Activated CD8-positive, alpha-beta memory T cell treated with anti-CD3 and anti-CD28 coated beads for 36 hours (primary cell): ENCODE data around the gene SETDB1. TPM values are rescaled to one million over a fixed set of nuclear protein-coding genes. Genes with fewer than 3 reads are reported as not detected.

Source experiments
- CTCF ChIA-PET: fragments of 350-600 bp; sonication (Branson Sonifier 250); formaldehyde crosslinking; loops from one replicate; lab custom pipeline; 2021; ENCODE audit warnings: antibody characterized with exemption; lab: Charles Lee
- POLR2A ChIA-PET: fragments of 350-600 bp; sonication (Branson Sonifier 250); formaldehyde crosslinking; loops from one replicate; lab custom pipeline; 2021; ENCODE audit warnings: antibody characterized with exemption; lab: Charles Lee
- total RNA-seq, 2 experiments: library from RNA; stranded (reverse); gene quantifications; one replicate each; pipeline ENCODE4 v1.2.3, GENCODE V29; 2021

Gene SETDB1
- total RNA-seq, 2 experiments from 2014 or later: 44.0 to 44.2 TPM

DNA sequence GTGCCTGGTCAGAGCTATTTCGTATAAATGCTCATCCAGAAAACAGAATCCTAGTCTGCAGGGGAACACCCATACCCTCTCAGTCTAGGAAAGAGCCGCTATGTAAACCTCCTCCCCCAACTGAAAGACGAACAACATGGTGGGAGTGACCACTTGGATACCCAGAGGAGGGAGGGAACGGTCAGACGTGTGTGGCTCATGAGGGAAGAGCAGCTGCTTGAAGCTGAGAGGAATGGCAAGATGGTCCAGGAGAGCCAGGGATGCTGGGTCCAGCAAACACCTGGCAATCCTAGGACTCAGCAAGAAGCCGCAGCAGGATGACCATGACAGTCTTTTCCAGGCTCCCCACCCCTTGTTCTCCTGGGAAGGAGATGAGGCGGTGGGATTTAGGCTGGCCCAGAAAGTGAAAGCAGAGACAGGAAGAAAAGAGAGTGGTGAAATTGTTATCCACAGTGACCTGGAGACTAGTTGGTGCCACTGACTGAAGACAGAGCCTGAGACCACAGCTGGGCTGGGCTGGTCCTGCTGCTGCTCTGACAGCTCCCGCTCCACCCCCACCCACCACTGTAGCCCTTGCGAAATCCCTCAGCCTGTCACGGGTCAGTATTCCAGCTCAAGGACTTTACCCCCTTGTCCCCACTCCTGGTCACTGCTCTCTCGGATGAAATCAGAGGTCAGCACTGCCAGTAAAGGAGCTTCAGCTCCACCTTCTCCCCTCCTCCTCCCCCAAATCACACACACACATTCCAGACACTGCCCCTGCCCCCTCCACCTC is 44.8 kb downstream of the SETDB1 start:
- CTCF ChIA-PET: no interaction called here
- POLR2A ChIA-PET: interaction anchor here (0.6 to 1.6 kb wide), 2 partner anchors 14 to 732 kb away, joined by 4 to 5 read pairs; no protein-coding TSS in a partner anchor

- ChIA-PET CTCF (no interaction called here), POLR2A (interaction anchor here (1.6 kb wide), 1 partner anchor 15 kb away, joined by 5 read pairs; no protein-coding TSS in a partner anchor)
These were observed 45.6 kb downstream of the SETDB1 start for GRCh38 chr1:150971583-150972416.

DNA sequence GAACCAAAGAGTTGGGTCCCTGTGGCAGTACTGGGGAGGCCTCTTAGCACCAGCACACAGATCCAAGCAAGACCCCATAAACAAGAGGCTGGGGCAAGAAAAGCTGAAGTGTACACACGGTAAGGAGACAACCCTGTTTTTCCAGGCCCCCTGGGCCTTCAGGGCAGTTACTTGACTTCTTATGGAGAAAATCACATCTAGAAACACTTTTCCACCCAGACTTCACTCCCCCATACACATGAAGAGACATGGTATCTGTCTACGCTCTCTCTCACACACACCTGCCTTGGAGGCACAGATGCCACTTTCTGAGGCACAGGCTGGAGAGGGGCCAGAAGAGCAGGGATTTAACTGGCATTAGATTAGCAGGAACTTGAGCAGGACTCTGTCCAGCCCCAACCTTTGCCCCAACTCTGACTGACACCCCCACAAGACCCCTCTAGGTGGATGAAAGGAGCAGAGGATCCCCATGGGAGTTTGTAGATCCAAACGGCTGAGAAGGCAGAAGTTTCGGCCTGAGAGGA is 46.3 kb downstream of the SETDB1 start:
- CTCF ChIA-PET: no interaction called here
- POLR2A ChIA-PET: no interaction called here

- CTCF ChIA-PET: interaction anchor here (0.5 to 1.2 kb wide), 5 partner anchors 9 to 68 kb away, joined by 3 to 6 read pairs (median 4); partner anchors contain the start of gene ANXA9
- POLR2A ChIA-PET: interaction anchor here (0.7 to 1.5 kb wide), 5 partner anchors 30 to 411 kb away, joined by 3 to 7 read pairs (median 3); partner anchors contain the start of genes ENSA and MINDY1
These were observed 47.2 kb downstream of the SETDB1 start for GRCh38 chr1:150973258-150973835.

GRCh38 chr1:150973836-150974579 is 47.8 kb downstream of the SETDB1 start:
- ChIA-PET POLR2A (interaction anchor here (0.6 to 1.5 kb wide), 6 partner anchors 31 to 411 kb away, joined by 3 to 7 read pairs (median 3); partner anchors contain the start of genes ENSA and MINDY1), CTCF (interaction anchor here (0.5 to 1.2 kb wide), 6 partner anchors 8 to 69 kb away, joined by 3 to 6 read pairs (median 4); partner anchors contain the start of gene ANXA9)

DNA sequence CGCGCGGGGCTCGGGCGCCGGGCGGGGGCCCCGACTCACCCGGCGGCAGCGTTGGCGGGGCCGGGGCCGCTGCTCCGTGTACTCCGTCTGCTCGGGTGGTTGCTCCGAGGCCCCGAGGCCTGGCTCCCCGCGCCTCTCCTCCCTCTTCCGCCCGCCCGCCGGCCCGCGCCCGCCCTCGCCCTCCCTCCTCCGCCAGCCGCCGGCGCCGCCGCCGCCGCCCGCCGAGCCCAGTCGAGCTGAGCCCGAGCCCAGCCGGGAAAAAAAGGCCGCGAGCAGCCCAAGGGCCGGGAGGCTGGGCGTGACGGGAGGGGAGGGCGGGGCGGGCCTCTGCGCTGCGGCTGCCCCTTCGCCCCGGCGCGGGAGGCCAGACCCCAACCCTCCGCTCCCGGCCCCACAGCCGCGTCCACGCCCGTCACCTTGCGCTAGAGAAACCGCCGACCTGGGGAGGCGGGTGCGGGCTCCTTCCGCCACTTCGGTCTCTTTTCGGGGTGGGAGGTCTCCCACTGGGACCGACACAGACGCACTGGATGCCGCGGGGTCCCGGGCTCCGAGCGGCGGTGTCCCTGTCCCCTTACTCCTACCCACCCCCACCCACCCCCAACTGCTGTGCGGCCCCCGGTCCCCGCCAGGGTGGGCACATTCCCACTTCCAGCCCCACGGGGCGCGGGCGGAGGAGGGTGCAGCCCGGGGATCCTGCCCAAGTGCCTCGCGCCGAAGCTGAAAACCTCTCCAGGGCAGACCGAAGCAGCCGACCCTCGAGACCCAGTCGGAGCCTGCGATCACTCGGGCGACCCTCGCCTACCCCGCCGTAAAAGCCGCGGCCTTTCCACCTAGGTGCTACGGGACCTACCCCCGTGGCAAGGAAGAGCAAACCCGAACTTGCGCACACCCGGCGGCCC is 48.7 kb downstream of the SETDB1 start, which contains the start of gene CERS2:
Gene CERS2, minus strand, starts transcription at position 256 of the 899 bp plus-strand sequence. CDS start 5,745 bp downstream, outside the sequence.
- ChIA-PET CTCF (interaction anchor here (0.6 to 1.2 kb wide), 3 partner anchors 7 to 95 kb away, joined by 3 to 4 read pairs (median 4); partner anchors contain the start of gene ANXA9), POLR2A (interaction anchor here (0.6 to 1.5 kb wide), 2 partner anchors 51 to 142 kb away, joined by 3 read pairs; no protein-coding TSS in a partner anchor)

DNA sequence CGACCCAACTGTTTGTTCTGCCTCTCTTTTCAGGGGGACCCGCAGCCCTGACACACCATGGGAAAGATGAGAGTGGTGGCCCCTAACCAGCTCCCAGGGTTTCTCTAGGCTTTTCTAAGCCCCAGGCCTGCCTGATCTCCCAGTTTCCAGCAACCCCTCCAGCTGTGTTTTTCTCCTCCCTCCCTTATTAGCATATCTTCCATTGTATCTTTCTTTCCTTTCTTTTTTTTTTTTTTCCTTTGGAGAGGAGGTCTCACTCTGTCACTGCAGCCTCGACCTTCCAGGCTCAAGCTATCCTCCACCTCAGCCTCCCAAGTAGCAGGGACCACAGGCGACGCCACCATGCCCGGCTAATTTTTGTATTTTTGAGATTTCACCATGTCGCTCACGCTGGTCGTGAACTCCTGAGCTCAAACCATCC is 50.2 kb downstream of the SETDB1 start:
- ChIA-PET CTCF (interaction anchor here (0.7 to 1.2 kb wide), 6 partner anchors 9 to 410 kb away, joined by 3 to 4 read pairs (median 3); partner anchors contain the start of gene MINDY1), POLR2A (no interaction called here)

GRCh38 chr1:150976879-150977694 is 50.9 kb downstream of the SETDB1 start:
- ChIA-PET CTCF (interaction anchor here (0.6 to 1.2 kb wide), 4 partner anchors 19 to 790 kb away, joined by 3 read pairs; partner anchors contain the start of gene MINDY1), POLR2A (no interaction called here)

DNA sequence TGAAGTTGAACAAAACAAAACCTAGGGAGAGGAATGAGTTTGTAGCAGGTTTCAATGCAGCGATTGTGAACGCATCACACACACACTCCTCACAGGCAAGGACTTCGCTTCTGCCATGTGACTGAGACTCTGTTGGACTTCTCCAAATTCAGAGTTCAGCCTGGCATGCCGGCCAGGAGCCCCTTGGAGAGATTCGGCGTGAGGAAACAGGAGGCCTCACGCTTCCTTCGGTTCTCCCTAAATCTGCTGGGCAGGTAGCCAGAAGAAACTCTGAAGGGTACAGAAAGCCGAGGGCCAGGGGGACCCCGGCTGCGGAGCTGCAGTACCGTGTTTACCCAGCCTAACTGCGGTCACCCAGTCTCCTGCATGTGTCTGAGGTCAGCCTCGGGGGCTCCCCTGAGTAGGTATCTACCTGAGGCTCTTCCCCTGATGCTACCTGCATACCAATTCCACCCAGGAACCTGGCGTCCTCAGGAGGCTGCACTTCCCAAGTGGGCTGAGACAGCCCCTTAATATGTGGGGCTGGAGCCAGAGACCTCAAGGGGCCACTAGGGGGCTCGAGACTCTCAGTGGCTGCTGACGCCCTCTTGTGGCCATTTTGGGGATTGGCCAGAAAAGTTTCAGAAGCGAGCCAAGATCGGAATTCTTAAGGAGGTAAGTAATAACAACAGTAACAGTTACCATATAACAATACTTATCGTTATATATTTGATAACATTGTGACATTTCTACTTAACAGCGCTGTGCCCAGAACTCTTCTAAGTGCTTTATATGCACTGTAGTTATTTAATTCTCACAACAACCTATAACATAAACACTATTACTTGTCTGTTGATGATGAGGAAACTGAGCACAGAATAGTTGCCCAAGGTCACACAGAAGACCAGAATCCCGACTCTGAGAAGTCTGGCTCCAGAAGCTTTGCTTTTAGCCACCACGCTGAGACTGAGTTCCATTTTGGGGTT is 53.2 kb downstream of the SETDB1 start:
- ChIA-PET CTCF (interaction anchor here (0.9 to 3.5 kb wide), 12 partner anchors 9 to 463 kb away, joined by 3 to 27 read pairs (median 4); partner anchors contain the start of genes C1orf56 and FALEC), POLR2A (no interaction called here)

GRCh38 chr1:150981177-150981804 is 55.1 kb downstream of the SETDB1 start:
- ChIA-PET CTCF (interaction anchor here (0.6 to 3.5 kb wide), 6 partner anchors 7 to 465 kb away, joined by 3 to 27 read pairs (median 4); partner anchors contain the start of gene FALEC), POLR2A (interaction anchor here (0.6 kb wide), 1 partner anchor 33 kb away, joined by 5 read pairs; no protein-coding TSS in a partner anchor)

DNA sequence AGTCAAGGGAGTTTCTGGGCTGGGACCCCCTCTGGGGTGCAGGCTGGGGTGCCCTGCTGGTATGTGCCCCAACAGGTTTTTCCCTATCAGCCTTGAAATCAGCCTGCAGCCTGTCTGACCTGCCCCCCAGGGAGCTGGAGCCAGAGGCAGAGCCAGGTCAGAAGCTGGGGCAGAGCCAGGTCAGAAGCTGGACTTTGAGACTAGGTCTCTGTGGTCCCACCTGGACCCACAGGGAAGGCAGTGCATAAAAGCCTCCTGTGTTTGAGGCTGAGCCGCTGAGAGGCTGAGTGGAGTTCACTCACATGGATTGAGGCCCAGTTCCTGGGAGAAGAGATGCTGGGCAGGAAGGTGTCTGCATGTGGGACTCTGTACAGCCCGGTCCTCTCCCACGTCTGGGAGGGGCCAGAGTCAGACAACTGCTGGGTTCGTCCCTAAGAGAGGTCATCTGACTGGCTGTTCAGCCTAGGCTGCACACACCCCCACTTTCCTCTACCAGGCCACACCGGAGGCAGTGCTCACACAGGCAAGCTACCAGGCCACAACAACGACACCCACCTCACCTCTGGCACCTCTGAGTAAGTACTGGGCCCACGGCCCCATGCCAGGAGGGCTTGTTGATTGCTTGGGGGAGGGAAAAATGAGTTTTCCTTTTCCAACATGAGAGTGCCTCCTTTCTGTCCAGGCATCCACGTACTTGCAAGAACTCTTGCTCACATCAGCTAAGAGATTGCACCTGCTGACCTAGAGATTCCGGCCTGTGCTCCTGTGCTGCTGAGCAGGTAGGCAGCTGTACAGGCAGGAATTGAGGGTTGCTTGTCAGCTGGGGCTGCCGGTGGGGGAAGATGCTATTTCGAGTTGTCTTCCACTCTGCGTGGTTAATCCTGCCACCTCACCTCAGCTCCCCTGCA is 55.9 kb downstream of the SETDB1 start, which contains the start of gene ANXA9:
Gene ANXA9, plus strand, starts transcription at position 488 of the 908 bp plus-strand sequence. CDS start 814 bp downstream, outside the sequence.
- POLR2A ChIA-PET: no interaction called here
- CTCF ChIA-PET: interaction anchor here (0.5 to 3.5 kb wide), 7 partner anchors 8 to 110 kb away, joined by 3 to 27 read pairs (median 3); no protein-coding TSS in a partner anchor

- POLR2A ChIA-PET: no interaction called here
- CTCF ChIA-PET: interaction anchor here (1.5 to 2.7 kb wide), 2 partner anchors 10 to 39 kb away, joined by 3 to 13 read pairs; no protein-coding TSS in a partner anchor
These were observed 59.1 kb downstream of the SETDB1 start for GRCh38 chr1:150985179-150985825.
